A549 treated with CORT108297 at 1 μM for 4 hours (cell line): Measurements from ENCODE around the gene OR8G1. TPM values are rescaled to one million over a fixed set of nuclear protein-coding genes. Genes with fewer than 3 reads are reported as not detected.

Experiments
- total RNA-seq: library from RNA; stranded (reverse); fragments of 200-300 nt; extraction: Qiagen RNA extraction; gene quantifications from 5 replicates; pipeline ENCODE4 v1.2.3, GENCODE V29; 2022

Gene OR8G1, protein sequence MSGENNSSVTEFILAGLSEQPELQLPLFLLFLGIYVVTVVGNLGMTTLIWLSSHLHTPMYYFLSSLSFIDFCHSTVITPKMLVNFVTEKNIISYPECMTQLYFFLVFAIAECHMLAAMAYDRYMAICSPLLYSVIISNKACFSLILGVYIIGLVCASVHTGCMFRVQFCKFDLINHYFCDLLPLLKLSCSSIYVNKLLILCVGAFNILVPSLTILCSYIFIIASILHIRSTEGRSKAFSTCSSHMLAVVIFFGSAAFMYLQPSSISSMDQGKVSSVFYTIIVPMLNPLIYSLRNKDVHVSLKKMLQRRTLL
- total RNA-seq, result not detected in 5 replicates

DNA sequence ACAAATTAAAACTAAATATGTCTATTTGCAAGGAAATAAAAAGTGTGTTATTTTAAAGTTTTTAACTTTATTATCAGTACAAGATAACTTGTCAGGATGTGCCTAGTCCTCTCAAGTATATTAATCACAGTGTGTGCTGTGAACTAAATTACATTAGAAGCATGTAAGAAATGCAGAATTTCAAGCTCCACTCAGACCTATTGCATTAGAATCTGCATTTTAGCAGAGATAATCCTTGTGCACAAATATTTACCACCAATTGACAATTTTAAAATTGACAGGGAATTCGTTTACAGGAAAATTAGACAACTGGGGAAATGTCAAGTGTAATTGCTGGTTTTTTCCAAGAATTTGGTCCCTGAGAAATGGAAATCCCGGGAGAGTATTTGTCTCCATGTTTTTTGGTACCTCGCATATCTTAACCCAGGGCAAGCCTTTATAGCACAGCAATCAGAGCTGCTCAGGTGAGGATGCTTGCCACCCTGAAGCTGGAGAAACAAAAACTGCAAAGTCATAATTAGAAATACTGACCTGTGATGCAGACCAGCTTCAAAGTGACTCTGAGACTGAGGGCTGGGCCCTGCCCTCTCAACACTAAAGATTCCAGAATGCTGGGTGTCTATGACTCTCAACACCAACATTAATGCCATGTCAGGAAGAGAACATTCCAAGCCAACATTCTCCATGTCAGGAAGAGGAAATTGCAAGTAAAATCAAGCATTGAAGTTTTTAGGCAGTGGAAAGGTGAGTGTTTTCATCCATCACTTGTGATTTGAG lies at the start of gene OR8G1:
OR8G1 (plus strand) TSS at position 475 of the 777 bp plus-strand sequence. CDS start 8,581 bp downstream, outside the sequence.

DNA sequence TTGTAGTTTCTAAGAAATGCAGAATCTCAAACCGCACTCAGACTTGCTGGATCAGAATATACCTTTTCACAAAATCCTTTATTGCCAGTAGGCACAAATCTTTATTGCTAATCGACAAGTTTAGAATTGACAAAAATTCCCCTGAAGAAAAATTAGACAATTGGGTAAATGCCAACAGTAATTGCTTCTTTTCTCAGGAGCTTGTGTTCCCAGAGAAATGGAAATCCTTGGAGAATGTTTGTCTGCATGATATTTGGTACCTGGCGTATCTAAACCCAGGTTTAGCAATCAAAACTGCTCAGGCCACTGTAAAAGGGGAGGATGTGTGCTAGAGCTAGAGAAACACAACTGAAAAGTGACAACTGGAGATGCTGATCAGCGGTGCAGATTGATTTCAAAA lies 15.2 kb downstream of the OR8G1 start, which contains the start of gene OR8G5:
OR8G5 (plus strand) TSS at position 301 of the 400 bp plus-strand sequence. CDS start 8,556 bp downstream, outside the sequence.

Other genes with a start within 250 kb of the OR8G1 start
- gene OR10G6, start 245.9 kb upstream of the OR8G1 start, total RNA-seq, result not detected in 5 replicates
- not detected in 5 replicates for gene OR10G4, start 228.1 kb upstream of the OR8G1 start, total RNA-seq
- not detected in 5 replicates for gene OR10G9, start 218.1 kb upstream of the OR8G1 start, total RNA-seq
- gene OR10G8, start 214.3 kb upstream of the OR8G1 start, total RNA-seq, result not detected in 5 replicates
- gene OR10G7, start 199.8 kb upstream of the OR8G1 start, total RNA-seq, result not detected in 5 replicates
- gene VWA5A, start 125.6 kb upstream of the OR8G1 start, total RNA-seq, result 0.20 to 0.45 TPM (median 0.32 TPM) in 5 replicates
- gene OR10D3, start 57.8 kb upstream of the OR8G1 start, total RNA-seq, result not detected in 5 replicates
- gene OR8G5, start 15.3 kb downstream of the OR8G1 start, total RNA-seq, result not detected in 5 replicates
- not detected in 5 replicates for gene OR8D1, start 72.9 kb downstream of the OR8G1 start, total RNA-seq
- not detected in 5 replicates for gene OR8D2, start 79.1 kb downstream of the OR8G1 start, total RNA-seq
- gene OR8B2, start 143.4 kb downstream of the OR8G1 start, total RNA-seq, result not detected in 5 replicates
- not detected in 5 replicates for gene OR8B3, start 157.9 kb downstream of the OR8G1 start, total RNA-seq
- not detected in 5 replicates for gene OR8B4, start 183.8 kb downstream of the OR8G1 start, total RNA-seq
- gene OR8B8, start 204.6 kb downstream of the OR8G1 start, total RNA-seq, result not detected in 5 replicates